ENCODE data around the gene VPS35L. TPM values are rescaled to one million over a fixed set of nuclear protein-coding genes. Genes with fewer than 3 reads are reported as not detected.

The VPS35L gene
- total RNA-seq, 1 donor, result 29.4 TPM

- Histone ChIP-seq H3K4me1 (ENCODE audit: insufficient read depth, low read length) (no peaks in the 10 kb centered on the region), H3K9me3 (ENCODE audit: low read depth, low read length) (no peaks in the 10 kb centered on the region), H3K4me3 (ENCODE audit: low read length) (no peak overlapping the region), H3K27me3 (ENCODE audit: insufficient read depth, low read length) (no peaks in the 10 kb centered on the region)
These were observed 43.5 kb downstream of the VPS35L start for GRCh38 chr16:19598805-19599510.

GRCh38 chr16:19599968-19600716 lies 44.6 kb downstream of the VPS35L start:
- Histone ChIP-seq H3K9me3 (ENCODE audit: low read depth, low read length) (no peaks in the 10 kb centered on the region), H3K4me3 (ENCODE audit: low read length) (no peak overlapping the region), H3K27me3 (ENCODE audit: insufficient read depth, low read length) (no peaks in the 10 kb centered on the region), H3K4me1 (ENCODE audit: insufficient read depth, low read length) (no peaks in the 10 kb centered on the region)

- Histone ChIP-seq H3K9me3 (ENCODE audit: low read depth, low read length) (no peaks in the 10 kb centered on the region), H3K27me3 (ENCODE audit: insufficient read depth, low read length) (no peaks in the 10 kb centered on the region), H3K4me1 (ENCODE audit: insufficient read depth, low read length) (no peaks in the 10 kb centered on the region), H3K4me3 (ENCODE audit: low read length) (no peak overlapping the region)
These were observed 45.8 kb downstream of the VPS35L start for GRCh38 chr16:19601083-19601976.

GRCh38 chr16:19604911-19605310 lies 49.4 kb downstream of the VPS35L start:
- H3K9me3 ChIP-seq (ENCODE audit: low read depth, low read length), result no peaks in the 10 kb centered on the region
- H3K4me1 ChIP-seq (ENCODE audit: insufficient read depth, low read length), result no peaks in the 10 kb centered on the region
- H3K4me3 ChIP-seq (ENCODE audit: low read length), result no peak overlapping the region
- H3K27me3 ChIP-seq (ENCODE audit: insufficient read depth, low read length), result no peaks in the 10 kb centered on the region

- no peaks in the 10 kb centered on the region for H3K4me1 ChIP-seq (ENCODE audit: insufficient read depth, low read length)
- no peaks in the 10 kb centered on the region for H3K27me3 ChIP-seq (ENCODE audit: insufficient read depth, low read length)
- no peaks in the 10 kb centered on the region for H3K9me3 ChIP-seq (ENCODE audit: low read depth, low read length)
- H3K4me3 ChIP-seq (ENCODE audit: low read length), result no peak overlapping the region
These were observed 50.2 kb downstream of the VPS35L start for GRCh38 chr16:19605701-19606100.

- Histone ChIP-seq H3K4me3 (ENCODE audit: low read length) (no peak overlapping the region), H3K4me1 (ENCODE audit: insufficient read depth, low read length) (no peaks in the 10 kb centered on the region), H3K27me3 (ENCODE audit: insufficient read depth, low read length) (no peaks in the 10 kb centered on the region), H3K9me3 (ENCODE audit: low read depth, low read length) (no peaks in the 10 kb centered on the region)
These were observed 52.2 kb downstream of the VPS35L start for GRCh38 chr16:19607616-19608280.

- Histone ChIP-seq H3K4me3 (ENCODE audit: low read length) (no peak overlapping the region), H3K9me3 (ENCODE audit: low read depth, low read length) (no peaks in the 10 kb centered on the region), H3K4me1 (ENCODE audit: insufficient read depth, low read length) (no peaks in the 10 kb centered on the region), H3K27me3 (ENCODE audit: insufficient read depth, low read length) (no peaks in the 10 kb centered on the region)
These were observed 53.9 kb downstream of the VPS35L start for GRCh38 chr16:19609359-19609758.

- H3K27me3 ChIP-seq (ENCODE audit: insufficient read depth, low read length), result no peaks in the 10 kb centered on the region
- H3K4me1 ChIP-seq (ENCODE audit: insufficient read depth, low read length), result no peaks in the 10 kb centered on the region
- no peak overlapping the region for H3K4me3 ChIP-seq (ENCODE audit: low read length)
- H3K9me3 ChIP-seq (ENCODE audit: low read depth, low read length), result no peaks in the 10 kb centered on the region
These were observed 54.7 kb downstream of the VPS35L start for GRCh38 chr16:19610200-19610599.

GRCh38 chr16:19613834-19614233 lies 58.3 kb downstream of the VPS35L start:
- Histone ChIP-seq H3K4me3 (ENCODE audit: low read length) (no peak overlapping the region), H3K9me3 (ENCODE audit: low read depth, low read length) (no peaks in the 10 kb centered on the region), H3K27me3 (ENCODE audit: insufficient read depth, low read length) (no peaks in the 10 kb centered on the region), H3K4me1 (ENCODE audit: insufficient read depth, low read length) (no peaks in the 10 kb centered on the region)

GRCh38 chr16:19616241-19616640 lies 60.7 kb downstream of the VPS35L start:
- no peaks in the 10 kb centered on the region for H3K27me3 ChIP-seq (ENCODE audit: insufficient read depth, low read length)
- no peak overlapping the region for H3K4me3 ChIP-seq (ENCODE audit: low read length)
- H3K9me3 ChIP-seq (ENCODE audit: low read depth, low read length), result no peaks in the 10 kb centered on the region
- H3K4me1 ChIP-seq (ENCODE audit: insufficient read depth, low read length), result no peaks in the 10 kb centered on the region

- Histone ChIP-seq H3K9me3 (ENCODE audit: low read depth, low read length) (no peaks in the 10 kb centered on the region), H3K4me3 (ENCODE audit: low read length) (no peak overlapping the region), H3K4me1 (ENCODE audit: insufficient read depth, low read length) (no peaks in the 10 kb centered on the region)
These were observed 63.4 kb downstream of the VPS35L start for GRCh38 chr16:19618876-19619275.

GRCh38 chr16:19621445-19621844 lies 65.9 kb downstream of the VPS35L start:
- Histone ChIP-seq H3K27me3 (ENCODE audit: insufficient read depth, low read length) (no peaks in the 10 kb centered on the region), H3K4me3 (ENCODE audit: low read length) (no peak overlapping the region), H3K4me1 (ENCODE audit: insufficient read depth, low read length) (no peaks in the 10 kb centered on the region), H3K9me3 (ENCODE audit: low read depth, low read length) (no peaks in the 10 kb centered on the region)

More at GRCh38 chr16:19618876-19619275, 63.4 kb downstream of the VPS35L start:
- no peaks in the 10 kb centered on the region for H3K27me3 ChIP-seq (ENCODE audit: insufficient read depth, low read length)

- no peaks in the 10 kb centered on the region for H3K27me3 ChIP-seq (ENCODE audit: insufficient read depth, low read length)
- H3K4me3 ChIP-seq (ENCODE audit: low read length), result no peak overlapping the region
- H3K4me1 ChIP-seq (ENCODE audit: insufficient read depth, low read length), result no peaks in the 10 kb centered on the region
- no peaks in the 10 kb centered on the region for H3K9me3 ChIP-seq (ENCODE audit: low read depth, low read length)
These were observed 69.5 kb downstream of the VPS35L start for GRCh38 chr16:19625039-19625438.

GRCh38 chr16:19636436-19637267 lies 81.1 kb downstream of the VPS35L start:
- Histone ChIP-seq H3K4me1 (ENCODE audit: insufficient read depth, low read length) (peaks cover 3% of the 10 kb centered on the region), H3K27me3 (ENCODE audit: insufficient read depth, low read length) (no peaks in the 10 kb centered on the region), H3K4me3 (ENCODE audit: low read length) (no peak overlapping the region), H3K9me3 (ENCODE audit: low read depth, low read length) (no peaks in the 10 kb centered on the region)
